T-cell (primary cell): Measurements from ENCODE around the gene OR6P1. TPM values are rescaled to one million over a fixed set of nuclear protein-coding genes. Genes with fewer than 3 reads are reported as not detected.

Source experiments
- ATAC-seq, 4 experiments: fragments of 200-7000 bp in 3 of 4; fragments of 150-1000 bp in 1 of 4; cut with Tn5 transposase; replicated peaks in 1 of 4; 1 replicate in 3 of 4; 2 replicates in 1 of 4; pipeline ENCODE4 v1.10.0; 2021; ENCODE audit warnings: moderate library complexity in 3 of 4, mild to moderate bottlenecking in 2 of 4, moderate number of reproducible peaks in 1 of 4
- CTCF ChIA-PET, 2 donors: fragments of 300-600 bp; sonication (Branson Sonifier 250); formaldehyde crosslinking; loops; one replicate each; lab custom pipeline; 2022; ENCODE audit warnings: antibody characterized with exemption in 2 of 2; lab: Charles Lee
- POLR2A ChIA-PET, 2 donors: fragments of 300-600 bp; sonication (Branson Sonifier 250); formaldehyde crosslinking; loops; one replicate each; lab custom pipeline; 2022; ENCODE audit warnings: antibody characterized with exemption in 2 of 2; lab: Charles Lee
- DNase-seq, 35 experiments: peaks; one replicate each; pipeline versions ENCODE4 v3.0.0 to v3.0.0-alpha.2; 2013 to 2023
- H3K27ac ChIP-seq: one replicate; pipeline ENCODE4 v1.5.1; 2013; ENCODE audit warnings: low read length
- H3K27me3 ChIP-seq, 2 experiments: replicated peaks in 1 of 2; 1 replicate in 1 of 2; 2 replicates in 1 of 2; pipeline versions ENCODE4 v1.6.1 to v1.7.0; 2013; ENCODE audit warnings: low read length in 1 of 2, mixed read lengths in 1 of 2; ENCODE audit not compliant: control insufficient read depth in 2 of 2, insufficient read depth in 2 of 2; ENCODE audit errors: extremely low read depth in 1 of 2
- H3K36me3 ChIP-seq, 2 donors: 1 replicate in 1 of 2; 2 replicates in 1 of 2; pipeline versions ENCODE4 v1.6.1 to v1.7.0; 2013; ENCODE audit warnings: low read length in 1 of 2; ENCODE audit not compliant: control insufficient read depth in 2 of 2, insufficient read depth in 1 of 2; ENCODE audit errors: extremely low read depth in 1 of 2
- H3K4me1 ChIP-seq, 2 experiments: 1 replicate in 1 of 2; 2 replicates in 1 of 2; pipeline versions ENCODE4 v1.6.1 to v1.7.0; 2013; ENCODE audit warnings: low read length in 2 of 2, mixed read lengths in 1 of 2; ENCODE audit not compliant: insufficient read depth in 2 of 2, control insufficient read depth in 1 of 2; ENCODE audit errors: extremely low read depth in 1 of 2
- H3K4me3 ChIP-seq, 2 donors: 1 replicate in 1 of 2; 2 replicates in 1 of 2; pipeline versions ENCODE4 v1.5.1 to v1.7.0; 2013; ENCODE audit warnings: mild to moderate bottlenecking in 2 of 2, low read length in 1 of 2, moderate library complexity in 1 of 2; ENCODE audit not compliant: control insufficient read depth in 1 of 2; ENCODE audit errors: extremely low read depth in 1 of 2
- H3K9me3 ChIP-seq: 2 replicates; pipeline ENCODE4 v1.7.0; 2013
- H3K27ac Mint-ChIP-seq, 2 donors: one replicate each; pipeline ENCODE4 v1.8.0; 2020 to 2021; ENCODE audit warnings: mild to moderate bottlenecking in 2 of 2, mixed read lengths in 2 of 2
- H3K27me3 Mint-ChIP-seq, 2 donors: one replicate each; pipeline ENCODE4 v1.8.0; 2021 to 2022; ENCODE audit warnings: mixed read lengths in 2 of 2
- H3K36me3 Mint-ChIP-seq: one replicate; pipeline ENCODE4 v1.8.0; 2021; ENCODE audit warnings: mixed read lengths
- H3K4me1 Mint-ChIP-seq, 3 donors: one replicate each; pipeline ENCODE4 v1.8.0; 2020 to 2022; ENCODE audit warnings: mixed read lengths in 3 of 3, mild to moderate bottlenecking in 1 of 3
- H3K4me3 Mint-ChIP-seq, 3 donors: one replicate each; pipeline ENCODE4 v1.8.0; 2020 to 2022; ENCODE audit warnings: mild to moderate bottlenecking in 3 of 3, mixed read lengths in 3 of 3, moderate library complexity in 3 of 3
- H3K9me3 Mint-ChIP-seq, 3 donors: one replicate each; pipeline ENCODE4 v1.8.0; 2020 to 2022; ENCODE audit warnings: mixed read lengths in 3 of 3
- WGBS: methylation state at CpG from one replicate; pipeline ENCODE4 v1.1.5; 2013; ENCODE audit warnings: missing lambda C conversion rate; ENCODE audit not compliant: insufficient coverage; 5-methylcytosine and 5-hydroxymethylcytosine counted together
- total RNA-seq, 35 experiments: library from RNA in 6 of 35; stranded (reverse) in 6 of 35; fragments of 120-200 nt in 1 of 35; gene quantifications; one replicate each; pipeline versions ENCODE4 v1.2.1 to v1.2.4 and lab custom pipeline; 2013 to 2026

OR6P1 gene
- total RNA-seq, 5 donors from 2014 or later (not counting 1 experiment from before 2014, with no cell fraction given), result not detected

GRCh38 chr1:158527190-158527815 lies 43.1 kb downstream of the OR6P1 start:
- DNase-seq (peak in 1 of 35 experiments; percentile 57), ATAC-seq (no peak)
- H3K9me3 ChIP-seq, result no peaks in the 10 kb centered on the region
- Mint-ChIP-seq H3K27me3 (peaks cover 25 to 27% of the 10 kb centered on the region in 2 donors), H3K4me3 (no peak overlapping the region), H3K27ac (no peak overlapping the region), H3K4me1 (no peaks in the 10 kb centered on the region), H3K9me3 (peaks cover 0 to 14% (median 3%) of the 10 kb centered on the region in 3 donors), H3K36me3 (no peaks in the 10 kb centered on the region)
- H3K4me1 ChIP-seq, result no peaks in the 10 kb centered on the region
- POLR2A ChIA-PET, result no interaction called here
- CTCF ChIA-PET, result interaction anchor here (0.6 to 1.0 kb wide), 4 partner anchors 17 to 1679 kb away, joined by 3 to 5 read pairs (median 4); no protein-coding TSS in a partner anchor
- H3K27ac ChIP-seq, result no peak overlapping the region
- no peaks in the 10 kb centered on the region for H3K36me3 ChIP-seq
- H3K4me3 ChIP-seq, result no peak overlapping the region
- WGBS, result no CpG with 5 or more reads among the region's 2 CpGs
- H3K27me3 ChIP-seq, result no peaks in the 10 kb centered on the region

DNA sequence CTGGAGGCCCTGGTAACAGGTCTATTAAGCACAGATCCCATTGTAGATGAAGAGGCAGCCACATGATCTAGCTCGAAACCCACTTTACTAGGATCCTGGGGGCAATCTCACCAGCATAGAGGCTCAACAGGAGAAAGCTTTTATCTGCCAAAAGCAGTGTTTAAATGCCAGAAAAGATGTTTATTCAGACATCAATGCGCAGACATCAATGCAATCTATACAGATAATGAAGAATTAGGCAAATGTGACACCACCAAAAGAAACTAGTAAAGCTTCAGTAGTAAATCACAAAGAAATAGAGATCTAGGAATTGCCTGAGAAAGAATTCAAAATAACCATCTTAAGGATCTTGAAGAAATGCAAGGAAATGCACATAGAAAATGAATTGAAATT lies 48.7 kb downstream of the OR6P1 start:
- H3K4me1 Mint-ChIP-seq, result no peaks in the 10 kb centered on the region
- no peak overlapping the region for H3K4me3 Mint-ChIP-seq
- H3K36me3 Mint-ChIP-seq, result no peaks in the 10 kb centered on the region
- H3K4me1 ChIP-seq, result no peaks in the 10 kb centered on the region
- no peaks in the 10 kb centered on the region for H3K36me3 ChIP-seq
- no peak for ATAC-seq
- H3K27ac Mint-ChIP-seq, result no peak overlapping the region
- H3K27me3 ChIP-seq, result no peaks in the 10 kb centered on the region
- WGBS, result 57% methylated on average over 1 of the region's 2 CpGs
- no peaks in the 10 kb centered on the region for H3K9me3 ChIP-seq
- peaks cover 30 to 37% of the 10 kb centered on the region in 2 donors for H3K27me3 Mint-ChIP-seq
- no peak for DNase-seq
- no peak overlapping the region for H3K4me3 ChIP-seq
- ChIA-PET POLR2A (no interaction called here), CTCF (interaction anchor here in 1 of 2 donors (1.0 kb wide), 1 partner anchor 17 kb away, joined by 3 read pairs; no protein-coding TSS in a partner anchor)
- H3K27ac ChIP-seq, result no peak overlapping the region
- peaks cover 0 to 3% (median 0%) of the 10 kb centered on the region in 3 donors for H3K9me3 Mint-ChIP-seq

DNA sequence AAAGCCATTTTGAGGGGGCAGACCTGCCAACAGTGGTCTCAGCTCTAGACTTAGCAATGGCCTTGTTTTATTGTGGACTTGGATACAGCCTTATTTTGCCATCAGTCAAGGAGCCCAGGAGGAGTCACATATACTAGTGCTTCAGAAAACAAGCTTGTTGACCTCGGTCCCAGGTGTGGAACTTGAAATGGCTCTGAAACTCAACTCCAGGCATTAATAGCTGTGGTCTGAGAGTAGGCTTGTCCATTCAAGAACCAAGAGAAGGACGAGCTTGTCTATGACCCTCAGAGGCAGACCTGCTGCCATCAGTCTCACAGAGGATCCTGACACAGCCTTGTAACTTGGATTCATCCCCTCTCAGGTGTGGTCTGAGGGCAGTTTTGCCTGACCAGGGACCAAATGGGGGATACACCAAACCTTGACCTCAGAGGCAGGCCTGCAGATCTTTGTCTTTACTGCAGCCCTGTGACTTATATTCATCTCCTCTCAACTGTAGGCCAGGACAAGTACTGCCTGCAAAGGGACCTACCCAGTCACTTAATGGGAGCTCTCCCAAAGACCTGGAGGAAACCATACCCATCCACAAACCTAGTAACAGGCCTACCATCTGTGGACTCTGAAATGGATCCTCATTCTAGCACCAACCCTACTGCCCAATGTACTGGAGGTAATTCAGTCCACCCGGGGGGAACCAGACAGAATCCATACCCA lies 49.3 kb downstream of the OR6P1 start:
- Histone ChIP-seq H3K36me3 (no peaks in the 10 kb centered on the region), H3K27me3 (no peaks in the 10 kb centered on the region), H3K9me3 (no peaks in the 10 kb centered on the region), H3K4me3 (no peak overlapping the region), H3K4me1 (no peaks in the 10 kb centered on the region), H3K27ac (no peak overlapping the region)
- Mint-ChIP-seq H3K4me1 (no peaks in the 10 kb centered on the region), H3K27ac (no peak overlapping the region), H3K27me3 (peaks cover 30 to 37% of the 10 kb centered on the region in 2 donors), H3K36me3 (no peaks in the 10 kb centered on the region), H3K4me3 (no peak overlapping the region), H3K9me3 (no peaks in the 10 kb centered on the region)
- ATAC-seq (no peak), DNase-seq (no peak)
- CTCF ChIA-PET, result interaction anchor here in 1 of 2 donors (1.0 kb wide), 1 partner anchor 17 kb away, joined by 3 read pairs; no protein-coding TSS in a partner anchor
- WGBS, result 80% methylated on average over 1 of the region's 3 CpGs
- POLR2A ChIA-PET, result no interaction called here

DNA sequence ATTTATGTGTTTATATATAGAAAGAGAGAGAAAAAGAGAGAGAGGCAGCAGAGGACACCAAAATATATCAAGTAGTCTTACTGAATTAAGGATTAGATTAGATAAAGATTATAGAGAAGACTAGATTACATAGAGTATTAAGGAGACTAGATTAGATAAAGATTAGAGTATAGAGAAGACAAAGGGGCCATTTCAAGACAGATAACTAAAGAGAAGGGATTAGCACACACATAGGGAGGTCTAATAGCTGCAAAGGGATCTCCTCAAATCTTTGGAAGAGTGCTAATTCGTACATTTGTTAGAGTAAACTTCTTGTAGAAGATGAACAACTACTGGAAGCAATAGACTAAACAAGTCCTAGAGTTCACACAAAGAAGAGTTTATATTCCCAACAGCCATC lies 50.4 kb downstream of the OR6P1 start:
- CTCF ChIA-PET, result no interaction called here

DNA sequence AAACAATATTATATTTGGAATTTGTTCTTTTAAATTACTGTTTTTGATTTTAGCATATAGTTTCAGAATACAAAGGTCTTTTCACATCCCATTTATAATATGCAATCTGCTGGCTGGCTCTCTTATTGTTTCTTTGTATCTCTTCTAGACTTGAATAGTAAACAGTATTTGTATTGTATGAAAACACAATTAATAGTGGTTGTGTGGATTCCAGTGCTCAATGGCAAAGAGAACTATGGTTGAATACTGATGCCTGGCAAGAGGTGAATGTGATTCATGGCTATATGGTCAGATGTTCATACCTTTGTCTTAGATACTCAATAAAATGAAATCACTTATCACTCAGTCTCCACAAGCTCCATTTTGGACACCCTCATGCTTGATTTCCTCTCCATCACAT lies 53.4 kb downstream of the OR6P1 start:
- Histone ChIP-seq H3K4me1 (no peaks in the 10 kb centered on the region), H3K9me3 (no peaks in the 10 kb centered on the region), H3K36me3 (no peaks in the 10 kb centered on the region), H3K4me3 (no peak overlapping the region), H3K27ac (no peak overlapping the region), H3K27me3 (no peaks in the 10 kb centered on the region)
- ChIA-PET POLR2A (no interaction called here), CTCF (no interaction called here)
- no peak overlapping the region for H3K4me3 Mint-ChIP-seq
- H3K27me3 Mint-ChIP-seq, result peaks cover 23 to 26% of the 10 kb centered on the region in 2 donors
- H3K36me3 Mint-ChIP-seq, result no peaks in the 10 kb centered on the region
- DNase-seq (no peak), ATAC-seq (no peak)
- no peaks in the 10 kb centered on the region for H3K4me1 Mint-ChIP-seq
- no peak overlapping the region for H3K27ac Mint-ChIP-seq
- H3K9me3 Mint-ChIP-seq, result no peaks in the 10 kb centered on the region

More for the DNA sequence above, 50.4 kb downstream of the OR6P1 start:
- H3K4me3 ChIP-seq, result no peak overlapping the region
- no CpG with 5 or more reads among the region's 1 CpG for WGBS
- H3K4me1 Mint-ChIP-seq, result no peaks in the 10 kb centered on the region
- H3K9me3 ChIP-seq, result no peaks in the 10 kb centered on the region
- ATAC-seq (no peak), DNase-seq (no peak)
- H3K36me3 ChIP-seq, result no peaks in the 10 kb centered on the region
- H3K27ac ChIP-seq, result no peak overlapping the region
- H3K4me3 Mint-ChIP-seq, result no peak overlapping the region
- H3K27ac Mint-ChIP-seq, result no peak overlapping the region
- H3K9me3 Mint-ChIP-seq, result no peaks in the 10 kb centered on the region
- H3K27me3 Mint-ChIP-seq, result peaks cover 35 to 36% of the 10 kb centered on the region in 2 donors
- H3K4me1 ChIP-seq, result no peaks in the 10 kb centered on the region
- no peaks in the 10 kb centered on the region for H3K36me3 Mint-ChIP-seq
- POLR2A ChIA-PET, result no interaction called here
- no peaks in the 10 kb centered on the region for H3K27me3 ChIP-seq
